Endothelial cell (in vitro differentiated cells): ENCODE data around the gene MTHFS. TPM values are rescaled to one million over a fixed set of nuclear protein-coding genes. Genes with fewer than 3 reads are reported as not detected.
"Not testable (repeated sequence)": the region's sequence is repeated elsewhere in the genome, so short reads cannot be mapped to it uniquely, and the experiment has no call there.

Experiments used
- DNase-seq: peaks from one replicate; pipeline ENCODE4 v3.0.0; 2021; ENCODE audit warnings: low spot score
- H3K27ac Mint-ChIP-seq: one replicate; pipeline ENCODE4 v1.8.0; 2021; ENCODE audit warnings: mixed read lengths, inconsistent platforms; ENCODE audit not compliant: unreplicated experiment
- H3K27me3 Mint-ChIP-seq: one replicate; pipeline ENCODE4 v1.8.0; 2021; ENCODE audit warnings: mild to moderate bottlenecking, moderate library complexity, mixed read lengths, inconsistent platforms; ENCODE audit not compliant: unreplicated experiment
- H3K36me3 Mint-ChIP-seq: one replicate; pipeline ENCODE4 v1.8.0; 2021; ENCODE audit warnings: mild to moderate bottlenecking, low read depth, mixed read lengths, inconsistent platforms; ENCODE audit not compliant: unreplicated experiment
- H3K4me1 Mint-ChIP-seq: one replicate; pipeline ENCODE4 v1.8.0; 2021; ENCODE audit warnings: mild to moderate bottlenecking, mixed read lengths, inconsistent platforms; ENCODE audit not compliant: unreplicated experiment
- H3K4me3 Mint-ChIP-seq: one replicate; pipeline ENCODE4 v1.8.0; 2021; ENCODE audit warnings: mild to moderate bottlenecking, mixed read lengths, inconsistent platforms; ENCODE audit not compliant: unreplicated experiment
- H3K9me3 Mint-ChIP-seq: one replicate; pipeline ENCODE4 v1.8.0; 2021; ENCODE audit warnings: mixed read lengths, inconsistent platforms; ENCODE audit not compliant: unreplicated experiment
- CTCF ChIP-seq: fragments of 200-600 bp; sonication (generic); IDR thresholded peaks from one replicate; pipeline ENCODE4 v1.5.0; 2021; ENCODE audit warnings: antibody characterized with exemption; ENCODE audit not compliant: unreplicated experiment
- total RNA-seq: library from RNA; stranded (reverse); fragmentation: NEBNext Ultra II Directional; extraction: Animal tissue kit (Norgen Biotek cat#: 25700); gene quantifications from one replicate; pipeline ENCODE4 v1.2.1, GENCODE V29; 2021; ENCODE audit not compliant: unreplicated experiment

MTHFS gene
- total RNA-seq, 1 donor from 2014 or later, result 16.2 TPM

GRCh38 chr15:79930516-79930915, 33.7 kb upstream of the MTHFS start:
- Mint-ChIP-seq H3K4me3 (no peak overlapping the region), H3K27ac (no peak overlapping the region), H3K36me3 (peaks cover 12% of the 10 kb centered on the region), H3K4me1 (peaks cover 21% of the 10 kb centered on the region), H3K27me3 (peaks cover 4% of the 10 kb centered on the region), H3K9me3 (no peaks in the 10 kb centered on the region)
- no peak for DNase-seq
- TF ChIP-seq CTCF, result no peak

GRCh38 chr15:79929412-79929811, 32.6 kb upstream of the MTHFS start:
- Mint-ChIP-seq H3K36me3 (peaks cover 15% of the 10 kb centered on the region), H3K27ac (no peak overlapping the region), H3K4me3 (peak overlapping the region; percentile 14), H3K27me3 (peaks cover 4% of the 10 kb centered on the region), H3K4me1 (peaks cover 16% of the 10 kb centered on the region), H3K9me3 (no peaks in the 10 kb centered on the region)
- TF ChIP-seq CTCF, result no peak
- DNase-seq, result no peak

- not testable (repeated sequence) for H3K9me3 Mint-ChIP-seq, DNase-seq, H3K4me3 Mint-ChIP-seq, H3K27ac Mint-ChIP-seq
- peaks cover 30% of the 10 kb centered on the region for H3K36me3 Mint-ChIP-seq
- peaks cover 13% of the 10 kb centered on the region for H3K4me1 Mint-ChIP-seq
- peaks cover 12% of the 10 kb centered on the region for H3K27me3 Mint-ChIP-seq
Observed at GRCh38 chr15:79926116-79926515, 29.3 kb upstream of the MTHFS start.

GRCh38 chr15:79924379-79924778, 27.6 kb upstream of the MTHFS start:
- peak overlapping the region; percentile 67 for H3K4me3 Mint-ChIP-seq
- no peak overlapping the region for H3K27ac Mint-ChIP-seq
- H3K9me3 Mint-ChIP-seq, result peaks cover 9% of the 10 kb centered on the region
- H3K4me1 Mint-ChIP-seq, result peaks cover 11% of the 10 kb centered on the region
- H3K36me3 Mint-ChIP-seq, result peaks cover 45% of the 10 kb centered on the region
- no peak for TF ChIP-seq CTCF
- DNase-seq, result no peak
- peaks cover 12% of the 10 kb centered on the region for H3K27me3 Mint-ChIP-seq

- Mint-ChIP-seq H3K4me3 (peak overlapping the region; percentile 97), H3K27ac (peak overlapping the region; percentile 90), H3K4me1 (peaks cover 8% of the 10 kb centered on the region), H3K9me3 (peaks cover 11% of the 10 kb centered on the region), H3K27me3 (peaks cover 14% of the 10 kb centered on the region), H3K36me3 (peaks cover 46% of the 10 kb centered on the region)
- peak; percentile 94 for DNase-seq
- TF ChIP-seq CTCF, result no peak
Observed at GRCh38 chr15:79923515-79924169, 26.8 kb upstream of the MTHFS start.
